Kidney (tissue), 14 donors: ENCODE measurements around the gene TEX19. TPM values are rescaled to one million over a fixed set of nuclear protein-coding genes. Genes with fewer than 3 reads are reported as not detected.

Experiments
- DNase-seq, 5 donors: peaks; one replicate each; pipeline ENCODE4 v3.0.0-alpha.2; 2013 to 2020
- FAIRE-seq: peaks from 2 replicates; lab custom pipeline; 2012; peaks lifted over from hg19 to GRCh38; lab: Jason Lieb, UNC
- H3K27ac ChIP-seq, 2 donors: one replicate each; pipeline ENCODE4 v1.7.0; 2013; ENCODE audit warnings: low read depth in 2 of 2, low read length in 2 of 2, inconsistent platforms in 1 of 2
- H3K27me3 ChIP-seq: one replicate; pipeline ENCODE4 v1.7.1; 2013; ENCODE audit warnings: low read length, inconsistent platforms; ENCODE audit not compliant: control insufficient read depth, insufficient read depth
- H3K36me3 ChIP-seq, 3 donors: one replicate each; pipeline versions ENCODE4 v1.7.0 to v1.7.1; 2013; ENCODE audit warnings: low read length in 3 of 3, control low read depth in 1 of 3, inconsistent platforms in 1 of 3; ENCODE audit not compliant: insufficient read depth in 3 of 3, control insufficient read depth in 2 of 3
- H3K4me1 ChIP-seq, 3 donors: one replicate each; pipeline versions ENCODE4 v1.7.0 to v1.7.1; 2013; ENCODE audit warnings: low read length in 3 of 3, inconsistent platforms in 1 of 3, low read depth in 1 of 3; ENCODE audit not compliant: control insufficient read depth in 2 of 3, insufficient read depth in 2 of 3
- H3K4me3 ChIP-seq, 3 donors: one replicate each; pipeline versions ENCODE4 v1.7.0 to v1.8.1; 2013; ENCODE audit warnings: low read length in 3 of 3, control low read depth in 1 of 3, inconsistent platforms in 1 of 3
- H3K9ac ChIP-seq, 3 donors: one replicate each; pipeline versions ENCODE4 v1.7.0 to v1.7.1; 2013; ENCODE audit warnings: low read length in 3 of 3, control low read depth in 1 of 3, inconsistent platforms in 1 of 3
- H3K9me3 ChIP-seq, 3 donors: one replicate each; pipeline versions ENCODE4 v1.7.0 to v1.7.1; 2013; ENCODE audit warnings: low read length in 3 of 3, control low read depth in 1 of 3, inconsistent platforms in 1 of 3; ENCODE audit not compliant: control insufficient read depth in 2 of 3, insufficient read depth in 1 of 3
- CTCF ChIP-seq: IDR thresholded peaks from 3 replicates; pipeline ENCODE4 v1.5.1; 2012; ENCODE audit warnings: mild to moderate bottlenecking, moderate library complexity, borderline replicate concordance; ENCODE audit not compliant: insufficient read depth; ENCODE audit errors: extremely low read depth
- intact Hi-C: fragments of 100-400 bp; cut with DNase I; formaldehyde crosslinking; loops from one replicate; pipeline ENCODE4 v1.11.1; 2022
- polyA plus RNA-seq: library from polyadenylated mRNA; stranded (reverse); fragments of 350-450 nt; fragmentation: Illumina TruSeq; extraction: RNeasy Lipid Tissue Mini Kit (QIAGEN cat#74804); gene quantifications from one replicate; pipeline ENCODE4 v1.2.3, GENCODE V29; 2014; ENCODE audit warnings: low read depth, low replicate concordance; ENCODE audit not compliant: insufficient read depth
- total RNA-seq: library from RNA; stranded (reverse); fragmentation: NEBNext Ultra II Directional; extraction: Animal tissue kit (Norgen Biotek cat#: 25700); gene quantifications from one replicate; pipeline ENCODE4 v1.2.1, GENCODE V29; 2021
- donor health status: control.
- donor health status: control.
- donor health status: control.
- donor health status: control.
- donor health status: control.
- donor health status: DM: yes; HTN: yes; CAD: no.
- donor health status: Normal renal cell carcinoma (clear cell type).

The TEX19 gene
- total and polyA plus RNA-seq, 2 donors from 2014 or later, result not detected

- no peaks in the 10 kb centered on the region for H3K27me3 ChIP-seq
- H3K9me3 ChIP-seq, result no peaks in the 10 kb centered on the region
- DNase-seq (no peak), FAIRE-seq (no peak)
- H3K4me1 ChIP-seq, result no peaks in the 10 kb centered on the region
- H3K4me3 ChIP-seq, result no peak overlapping the region
- no peak overlapping the region for H3K9ac ChIP-seq
- no peak overlapping the region for H3K27ac ChIP-seq
- no peak for TF ChIP-seq CTCF
- intact Hi-C loops, result no loop called here
- no peaks in the 10 kb centered on the region for H3K36me3 ChIP-seq
These were observed 10.2 kb upstream of the TEX19 start for GRCh38 chr17:82348866-82349265.

GRCh38 chr17:82349287-82349701 lies 9.8 kb upstream of the TEX19 start:
- Histone ChIP-seq H3K4me1 (no peaks in the 10 kb centered on the region), H3K4me3 (no peak overlapping the region), H3K36me3 (no peaks in the 10 kb centered on the region), H3K27me3 (no peaks in the 10 kb centered on the region), H3K9me3 (no peaks in the 10 kb centered on the region), H3K27ac (no peak overlapping the region), H3K9ac (no peak overlapping the region)
- peak in 2 of 5 donors; percentile 64 to 77 for DNase-seq
- intact Hi-C loops, result no loop called here
- FAIRE-seq, result no peak
- no peak for TF ChIP-seq CTCF

GRCh38 chr17:82350182-82351030 lies 8.6 kb upstream of the TEX19 start:
- H3K36me3 ChIP-seq, result no peaks in the 10 kb centered on the region
- H3K27me3 ChIP-seq, result no peaks in the 10 kb centered on the region
- FAIRE-seq (no peak), DNase-seq (no peak)
- no peak for TF ChIP-seq CTCF
- no peaks in the 10 kb centered on the region for H3K4me1 ChIP-seq
- H3K9ac ChIP-seq, result no peak overlapping the region
- H3K4me3 ChIP-seq, result no peak overlapping the region
- H3K9me3 ChIP-seq, result no peaks in the 10 kb centered on the region
- H3K27ac ChIP-seq, result no peak overlapping the region
- intact Hi-C loops, result loop anchor here (10.0 kb wide), 1 partner anchor 424 kb away; no protein-coding TSS in a partner anchor
